Prostate gland (tissue), 2 donors: Measurements from ENCODE around the gene OCLN. TPM values are rescaled to one million over a fixed set of nuclear protein-coding genes. Genes with fewer than 3 reads are reported as not detected.

Experiments used
- DNase-seq: peaks from one replicate; pipeline ENCODE4 v3.0.0-alpha.2; 2019; ENCODE audit warnings: low spot score
- H3K27ac ChIP-seq, 2 donors: fragments of 200-600 bp; sonication (generic); 2 replicates each; pipeline ENCODE4 v1.5.1; 2017 to 2019
- H3K27me3 ChIP-seq: fragments of 200-600 bp; sonication (generic); replicated peaks from 2 replicates; pipeline ENCODE4 v1.5.1; 2019; ENCODE audit not compliant: insufficient read depth
- H3K36me3 ChIP-seq, 2 donors: fragments of 200-600 bp; sonication (generic); 1 replicate in 1 of 2; 2 replicates in 1 of 2; pipeline versions ENCODE4 v1.5.1 to v1.8.1; 2017 to 2019
- H3K4me1 ChIP-seq: fragments of 200-600 bp; sonication (generic); replicated peaks from 2 replicates; pipeline ENCODE4 v1.5.1; 2019
- H3K4me3 ChIP-seq, 2 donors: fragments of 200-600 bp; sonication (generic); 2 replicates each; pipeline ENCODE4 v1.5.1; 2017 to 2019
- H3K9me3 ChIP-seq: fragments of 200-600 bp; sonication (generic); 2 replicates; pipeline ENCODE4 v1.5.1; 2017
- POLR2A ChIP-seq: fragments of 450-650 bp; IDR thresholded peaks from one replicate; pipeline ENCODE4 v1.6.1; 2016; ENCODE audit warnings: antibody characterized with exemption, mild to moderate bottlenecking
- POLR2AphosphoS5 ChIP-seq: sonication (generic); formaldehyde crosslinking; IDR thresholded peaks from one replicate; pipeline ENCODE4 v1.6.1; 2017; ENCODE audit warnings: antibody characterized with exemption
- WGBS: methylation state at CpG from one replicate; pipeline ENCODE4 v1.1.5; 2018; 5-methylcytosine and 5-hydroxymethylcytosine counted together
- intact Hi-C: fragments of 100-400 bp; cut with DNase I; formaldehyde crosslinking; loops from one replicate; pipeline ENCODE4 v1.14.2; 2022
- total RNA-seq, 2 donors: library from RNA; depleted of rRNA; stranded (reverse); fragments of >200 nt; gene quantifications; one replicate each; pipeline ENCODE4 v1.1.0, GENCODE V29; 2016
- TF ChIP-seq, protein P1 (sequence below), 4 experiments: fragments of 200-600 bp in 2 of 4; fragments of 450-650 bp in 2 of 4; sonication (generic) in 2 of 4; IDR thresholded peaks; 1 replicate in 3 of 4; 2 replicates in 1 of 4; pipeline ENCODE4 v1.5.1; 2016 to 2019; ENCODE audit warnings: antibody characterized with exemption in 4 of 4, mild to moderate bottlenecking in 2 of 4, moderate library complexity in 2 of 4

Gene OCLN
- total RNA-seq, 2 donors from 2014 or later = 20.2 to 26.8 TPM

DNA sequence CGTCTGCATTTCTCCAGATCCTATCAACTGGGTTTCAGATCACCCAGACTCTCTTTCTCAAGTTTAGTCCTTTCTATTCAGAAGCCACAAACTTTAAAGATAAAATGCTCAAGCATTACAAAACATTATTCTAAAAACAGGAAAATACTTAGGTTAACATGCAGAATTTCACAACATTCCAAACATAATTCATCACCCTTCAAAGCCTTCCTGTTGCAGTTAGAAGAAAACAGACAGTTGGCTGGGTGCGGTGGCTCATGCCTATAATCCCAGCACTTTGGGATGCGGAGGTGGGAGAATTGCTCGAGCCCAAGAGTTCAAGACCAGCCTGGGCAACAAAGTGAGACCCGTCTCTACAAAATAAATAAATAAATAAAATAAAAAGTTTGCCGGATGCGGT lies 7.7 kb upstream of the OCLN start:
- WGBS = 82% methylated on average over 7 of the region's 7 CpGs
- TF ChIP-seq POLR2AphosphoS5 = no peak
- intact Hi-C loops = no loop called here
- Histone ChIP-seq H3K9me3 (no peaks in the 10 kb centered on the region), H3K4me3 (no peak overlapping the region), H3K4me1 (no peaks in the 10 kb centered on the region), H3K27me3 (no peaks in the 10 kb centered on the region), H3K36me3 (no peaks in the 10 kb centered on the region), H3K27ac (no peak overlapping the region)
- DNase-seq = no peak

DNA sequence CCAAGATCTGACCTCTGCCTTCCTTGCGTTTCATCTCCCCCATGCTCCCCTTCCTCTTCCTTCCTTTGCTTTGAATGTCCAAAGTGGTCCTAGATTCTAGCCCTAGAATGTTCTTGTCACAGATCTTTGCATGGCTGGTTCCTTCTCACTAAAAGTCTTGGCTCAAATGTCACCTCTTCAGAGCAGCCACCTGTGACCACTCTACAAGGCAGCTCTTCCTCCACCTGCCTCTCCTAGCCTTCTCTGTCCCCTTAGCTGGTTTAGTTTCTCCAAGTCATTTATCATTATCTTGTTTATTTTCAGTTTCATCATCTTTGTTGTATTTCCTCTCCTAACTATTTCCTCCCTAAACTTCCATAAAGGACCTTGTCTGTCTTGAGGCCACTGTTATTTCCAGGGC lies 7.1 kb upstream of the OCLN start:
- Histone ChIP-seq H3K27ac (no peak overlapping the region), H3K9me3 (no peaks in the 10 kb centered on the region), H3K27me3 (no peaks in the 10 kb centered on the region), H3K4me1 (no peaks in the 10 kb centered on the region), H3K36me3 (no peaks in the 10 kb centered on the region), H3K4me3 (no peak overlapping the region)
- WGBS = 90% methylated on average over 1 of the region's 1 CpG
- DNase-seq = no peak
- intact Hi-C loops = no loop called here
- TF ChIP-seq, protein P1, sequence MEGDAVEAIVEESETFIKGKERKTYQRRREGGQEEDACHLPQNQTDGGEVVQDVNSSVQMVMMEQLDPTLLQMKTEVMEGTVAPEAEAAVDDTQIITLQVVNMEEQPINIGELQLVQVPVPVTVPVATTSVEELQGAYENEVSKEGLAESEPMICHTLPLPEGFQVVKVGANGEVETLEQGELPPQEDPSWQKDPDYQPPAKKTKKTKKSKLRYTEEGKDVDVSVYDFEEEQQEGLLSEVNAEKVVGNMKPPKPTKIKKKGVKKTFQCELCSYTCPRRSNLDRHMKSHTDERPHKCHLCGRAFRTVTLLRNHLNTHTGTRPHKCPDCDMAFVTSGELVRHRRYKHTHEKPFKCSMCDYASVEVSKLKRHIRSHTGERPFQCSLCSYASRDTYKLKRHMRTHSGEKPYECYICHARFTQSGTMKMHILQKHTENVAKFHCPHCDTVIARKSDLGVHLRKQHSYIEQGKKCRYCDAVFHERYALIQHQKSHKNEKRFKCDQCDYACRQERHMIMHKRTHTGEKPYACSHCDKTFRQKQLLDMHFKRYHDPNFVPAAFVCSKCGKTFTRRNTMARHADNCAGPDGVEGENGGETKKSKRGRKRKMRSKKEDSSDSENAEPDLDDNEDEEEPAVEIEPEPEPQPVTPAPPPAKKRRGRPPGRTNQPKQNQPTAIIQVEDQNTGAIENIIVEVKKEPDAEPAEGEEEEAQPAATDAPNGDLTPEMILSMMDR (IDR thresholded peaks at IDR 0.05) = no peak
- no peak for TF ChIP-seq POLR2AphosphoS5
- no peak for TF ChIP-seq POLR2A

DNA sequence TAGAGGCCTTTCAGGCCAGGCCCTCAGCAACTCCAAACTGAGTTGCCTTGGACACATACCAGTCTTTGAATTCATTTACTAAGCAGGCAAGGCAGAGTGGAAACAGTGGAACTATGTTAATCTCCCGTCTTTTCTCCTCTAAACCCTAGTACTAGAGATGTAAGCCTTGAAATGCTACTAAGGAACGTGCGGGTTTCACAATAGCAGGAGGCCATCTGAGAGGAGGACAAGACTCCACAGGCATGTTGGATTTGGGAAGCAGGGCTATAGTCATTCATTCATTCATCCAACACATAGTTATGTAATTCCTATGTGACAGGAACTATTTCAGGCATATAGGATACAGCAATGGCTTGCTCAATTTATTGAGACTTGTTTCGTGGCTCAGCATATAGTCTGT lies 3.3 kb upstream of the OCLN start:
- no peak overlapping the region for H3K27ac ChIP-seq
- no peaks in the 10 kb centered on the region for H3K36me3 ChIP-seq
- TF ChIP-seq, protein P1 (IDR thresholded peaks at IDR 0.05) = no peak
- TF ChIP-seq POLR2A (no peak), POLR2AphosphoS5 (no peak)
- intact Hi-C loops = no loop called here
- no peak overlapping the region for H3K4me3 ChIP-seq
- no peaks in the 10 kb centered on the region for H3K9me3 ChIP-seq
- no peak for DNase-seq
- H3K27me3 ChIP-seq = no peaks in the 10 kb centered on the region
- H3K4me1 ChIP-seq = no peaks in the 10 kb centered on the region
- WGBS = 78% methylated on average over 4 of the region's 4 CpGs

DNA sequence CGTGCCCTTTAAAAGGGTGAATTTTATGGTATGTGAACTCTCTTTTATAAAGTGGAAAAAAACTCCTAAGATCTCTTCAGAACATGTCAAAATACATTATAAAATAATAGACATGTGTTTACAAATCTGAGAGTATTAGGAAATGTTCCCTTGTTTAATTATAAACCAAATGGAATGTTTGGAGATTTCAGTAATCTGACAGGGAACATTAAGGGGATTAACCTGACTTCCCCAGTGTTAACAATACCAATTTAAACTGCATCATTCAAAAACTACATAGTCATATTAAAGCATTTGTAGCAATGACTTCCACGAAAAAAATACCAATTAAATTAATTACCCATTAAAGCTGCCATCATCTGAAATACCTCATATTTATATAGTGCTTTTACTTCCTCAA lies 1.6 kb upstream of the OCLN start:
- Histone ChIP-seq H3K36me3 (no peaks in the 10 kb centered on the region), H3K4me3 (no peak overlapping the region), H3K9me3 (no peaks in the 10 kb centered on the region), H3K27ac (no peak overlapping the region), H3K27me3 (no peaks in the 10 kb centered on the region), H3K4me1 (no peaks in the 10 kb centered on the region)
- intact Hi-C loops = loop anchor here (10.0 kb wide), 1 partner anchor 76 kb away; the partner anchor contains the start of gene MARVELD2
- no peak for DNase-seq
- TF ChIP-seq POLR2AphosphoS5 (no peak), POLR2A (no peak)
- TF ChIP-seq, protein P1 (IDR thresholded peaks at IDR 0.05) = no peak
- WGBS = 32% methylated on average over 2 of the region's 2 CpGs

DNA sequence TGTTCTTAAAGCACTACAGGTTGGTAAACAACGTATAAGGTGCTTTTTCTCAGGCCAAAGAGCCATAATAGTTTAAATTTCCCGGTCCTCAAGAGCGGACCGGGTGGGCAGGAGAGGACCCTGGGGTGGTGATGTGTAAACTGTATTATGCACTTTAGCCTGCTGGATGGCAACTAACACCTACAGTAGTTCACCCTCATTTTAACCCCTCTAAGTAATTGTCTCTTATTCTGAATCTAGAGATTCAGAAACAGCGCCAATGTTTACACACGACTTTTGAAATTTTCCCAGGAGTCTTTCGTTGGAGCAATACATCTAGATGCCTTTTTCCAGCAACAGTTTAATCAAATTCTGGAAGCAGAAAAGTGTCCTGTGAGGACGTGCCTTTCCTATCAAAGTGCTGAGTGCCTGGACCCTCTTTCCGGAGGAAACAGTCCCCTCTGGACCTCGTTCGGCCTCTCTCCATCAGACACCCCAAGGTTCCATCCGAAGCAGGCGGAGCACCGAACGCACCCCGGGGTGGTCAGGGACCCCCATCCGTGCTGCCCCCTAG lies 676 bp upstream of the OCLN start:
- H3K4me3 ChIP-seq = peak overlapping the region; percentile 59 to 85
- no peaks in the 10 kb centered on the region for H3K36me3 ChIP-seq
- peak overlapping the region; percentile 86 for H3K27ac ChIP-seq
- H3K9me3 ChIP-seq = no peaks in the 10 kb centered on the region
- H3K4me1 ChIP-seq = no peaks in the 10 kb centered on the region
- TF ChIP-seq POLR2AphosphoS5 = no peak
- no peak for TF ChIP-seq POLR2A
- TF ChIP-seq, protein P1 (IDR thresholded peaks at IDR 0.05) = no peak
- DNase-seq = no peak
- intact Hi-C loops = loop anchor here (10.0 kb wide), 1 partner anchor 77 kb away; the partner anchor contains the start of gene MARVELD2
- no peaks in the 10 kb centered on the region for H3K27me3 ChIP-seq
- WGBS = 5% methylated on average over 16 of the region's 17 CpGs
